Measurements from ENCODE around the gene INPP5K. TPM values are rescaled to one million over a fixed set of nuclear protein-coding genes. Genes with fewer than 3 reads are reported as not detected.
A peak's percentile ranks its signal among the peaks of the same experiment; 100 is the strongest.

The INPP5K gene
- total RNA-seq, 1 experiment from 2014 or later: 29.4 TPM

DNA sequence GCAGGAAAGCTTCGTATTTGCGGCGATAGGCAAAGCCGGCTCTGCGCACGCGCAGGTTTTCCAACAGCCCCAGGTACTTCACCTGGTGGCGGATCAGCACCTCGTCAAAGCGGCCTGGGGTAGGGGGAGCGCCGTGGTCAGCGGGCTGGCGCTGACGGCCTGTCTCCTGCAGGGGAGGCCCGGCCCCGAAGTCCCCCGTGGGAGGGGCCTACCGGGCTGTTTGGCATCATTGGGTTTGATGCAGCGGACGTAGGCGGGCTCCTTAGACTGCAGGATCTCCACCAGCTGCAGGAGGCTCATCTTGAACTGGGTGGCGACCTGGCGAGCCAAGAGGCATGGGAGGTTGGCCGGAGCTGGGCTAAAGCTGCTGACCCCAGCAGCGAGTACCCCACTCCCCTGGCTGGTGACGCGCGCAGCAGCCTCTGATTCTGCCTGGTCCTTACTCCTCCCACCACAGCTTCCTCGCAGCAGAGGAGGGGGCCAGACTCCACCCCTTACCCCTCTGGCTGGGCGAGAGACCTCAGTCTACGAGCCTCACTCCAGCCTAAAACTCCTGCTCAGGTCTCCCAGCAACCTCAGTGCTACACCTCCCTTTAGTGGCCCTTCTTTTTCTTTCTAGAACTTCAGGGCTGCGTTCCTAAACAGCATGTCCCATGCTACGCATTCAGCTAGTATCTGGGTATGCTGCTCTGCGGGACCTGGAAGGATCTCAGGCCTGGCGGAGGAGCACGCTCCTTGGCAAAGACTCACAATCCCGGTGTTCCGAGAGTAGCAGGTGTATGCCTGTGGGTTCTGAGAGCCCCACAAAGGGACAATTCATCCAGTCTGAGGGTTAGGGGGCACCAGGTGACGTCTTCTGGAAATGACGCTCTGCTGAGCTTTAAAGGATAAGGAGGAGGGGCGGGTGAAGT, 44.2 kb downstream of the INPP5K start:
- no peaks in the 10 kb centered on the region for H3K23me2 ChIP-seq (ENCODE audit: insufficient read length, low read depth, low read length, poor library complexity, severe bottlenecking)
- H3K9me3 Mint-ChIP-seq: no peaks in the 10 kb centered on the region
- H4K20me1 ChIP-seq (ENCODE audit: control insufficient read depth, insufficient read depth, insufficient read length): no peaks in the 10 kb centered on the region
- no peaks in the 10 kb centered on the region for H3K4me1 ChIP-seq (ENCODE audit: insufficient read depth, low read length)
- H3K79me1 ChIP-seq (ENCODE audit: insufficient read depth, low read depth, low read length, poor library complexity, severe bottlenecking): no peaks in the 10 kb centered on the region
- no peaks in the 10 kb centered on the region for H3K79me2 ChIP-seq (ENCODE audit: insufficient read depth, low read length)
- no peak overlapping the region for H4K8ac ChIP-seq (replicated peaks; ENCODE audit: insufficient read length, low read depth, low read length)
- H3K27ac ChIP-seq (ENCODE audit: insufficient read length, low read depth, low read length): no peak overlapping the region
- H3K4ac ChIP-seq (ENCODE audit: low read depth, low read length): no peak overlapping the region
- no peak overlapping the region for H2BK5ac ChIP-seq (ENCODE audit: insufficient read length, low read length)
- no peak overlapping the region for H2AFZ ChIP-seq (ENCODE audit: low read length)
- peak; percentile 72 for DNase-seq
- no peak overlapping the region for H4K91ac ChIP-seq (ENCODE audit: insufficient read length, low read depth, low read length)
- H2BK15ac ChIP-seq (ENCODE audit: low read depth, low read length): no peak overlapping the region
- no peak overlapping the region for H3K14ac ChIP-seq (ENCODE audit: insufficient read depth, low read length)
- no CpG with 5 or more reads among the region's 42 CpGs for WGBS (ENCODE audit: extremely low coverage, insufficient read length, low lambda C conversion rate)
- peak overlapping the region in 1 of 3 experiments; percentile 63; a peak in 3 of 7 replicates for H3K27ac Mint-ChIP-seq
- no peak overlapping the region for H2BK120ac ChIP-seq (ENCODE audit: low read depth, low read length, poor library complexity, severe bottlenecking)
- H3K23ac ChIP-seq (ENCODE audit: insufficient read length, low read depth, low read length): no peak overlapping the region
- no peak overlapping the region for H2BK12ac ChIP-seq (ENCODE audit: insufficient read length, low read depth, low read length)
- no peaks in the 10 kb centered on the region for H3K27me3 Mint-ChIP-seq (ENCODE audit: low read depth)
- no peak overlapping the region for H3K56ac ChIP-seq (ENCODE audit: insufficient read length, low read depth, low read length)
- TF ChIP-seq, protein P1, sequence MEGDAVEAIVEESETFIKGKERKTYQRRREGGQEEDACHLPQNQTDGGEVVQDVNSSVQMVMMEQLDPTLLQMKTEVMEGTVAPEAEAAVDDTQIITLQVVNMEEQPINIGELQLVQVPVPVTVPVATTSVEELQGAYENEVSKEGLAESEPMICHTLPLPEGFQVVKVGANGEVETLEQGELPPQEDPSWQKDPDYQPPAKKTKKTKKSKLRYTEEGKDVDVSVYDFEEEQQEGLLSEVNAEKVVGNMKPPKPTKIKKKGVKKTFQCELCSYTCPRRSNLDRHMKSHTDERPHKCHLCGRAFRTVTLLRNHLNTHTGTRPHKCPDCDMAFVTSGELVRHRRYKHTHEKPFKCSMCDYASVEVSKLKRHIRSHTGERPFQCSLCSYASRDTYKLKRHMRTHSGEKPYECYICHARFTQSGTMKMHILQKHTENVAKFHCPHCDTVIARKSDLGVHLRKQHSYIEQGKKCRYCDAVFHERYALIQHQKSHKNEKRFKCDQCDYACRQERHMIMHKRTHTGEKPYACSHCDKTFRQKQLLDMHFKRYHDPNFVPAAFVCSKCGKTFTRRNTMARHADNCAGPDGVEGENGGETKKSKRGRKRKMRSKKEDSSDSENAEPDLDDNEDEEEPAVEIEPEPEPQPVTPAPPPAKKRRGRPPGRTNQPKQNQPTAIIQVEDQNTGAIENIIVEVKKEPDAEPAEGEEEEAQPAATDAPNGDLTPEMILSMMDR (conservative IDR thresholded peaks at IDR 0.05): no peak
- no peaks in the 10 kb centered on the region for H3K9me3 ChIP-seq (ENCODE audit: control insufficient read depth, low read depth, low read length)
- H2BK20ac ChIP-seq (ENCODE audit: low read depth, low read length, poor library complexity, severe bottlenecking): no peak overlapping the region
- H3K4me3 Mint-ChIP-seq: peak overlapping the region in 1 of 2 experiments; percentile 73; a peak in 3 of 5 replicates
- no peak overlapping the region for H3K4me2 ChIP-seq (ENCODE audit: insufficient read depth, insufficient read length, low read length)
- peaks cover 0 to 23% of the 10 kb centered on the region in 2 experiments; a peak in 2 of 4 replicates for H3K4me1 Mint-ChIP-seq
- peaks cover 10 to 64% (median 34%) of the 10 kb centered on the region in 3 experiments; a peak in 6 of 7 replicates for H3K36me3 Mint-ChIP-seq (ENCODE audit: insufficient read depth in 1 of 3, low read depth in 3 of 3)
- H4K5ac ChIP-seq (ENCODE audit: insufficient read length, low read depth, low read length): no peak overlapping the region
- H3T11ph ChIP-seq (ENCODE audit: low read length): no peak overlapping the region
- H3K9ac ChIP-seq (ENCODE audit: extremely low read depth, insufficient read length, low read length): no peak overlapping the region
- no peaks in the 10 kb centered on the region for H3K27me3 ChIP-seq (ENCODE audit: insufficient read depth, low read length)
- no peak overlapping the region for H2AK5ac ChIP-seq (ENCODE audit: insufficient read length, low read length)
- H3K18ac ChIP-seq (ENCODE audit: insufficient read length, low read depth, low read length): no peak overlapping the region

Measured in H9 (cell line).